Kidney capillary endothelial cell (primary cell): ENCODE data around the gene BCAS3.
A peak's percentile ranks its signal among the peaks of the same experiment; 100 is the strongest.

Source experiments
- DNase-seq: peaks from one replicate; pipeline ENCODE4 v3.0.0-alpha.2; 2018; ENCODE audit warnings: low spot score

The BCAS3 gene

GRCh38 chr17:61289408-61290385 lies 612.0 kb downstream of the BCAS3 start:
- no peak for DNase-seq

- no peak for DNase-seq
Measured at GRCh38 chr17:61291451-61292285, 614.0 kb downstream of the BCAS3 start.

GRCh38 chr17:61294286-61294685 lies 616.6 kb downstream of the BCAS3 start:
- DNase-seq, result no peak

- DNase-seq, result peak; percentile 74
Measured at GRCh38 chr17:61294777-61295176, 617.1 kb downstream of the BCAS3 start.

- DNase-seq, result no peak
Measured at GRCh38 chr17:61296058-61296457, 618.4 kb downstream of the BCAS3 start.

- no peak for DNase-seq
Measured at GRCh38 chr17:61299517-61300513, 622.2 kb downstream of the BCAS3 start.

GRCh38 chr17:61302953-61303816 lies 625.5 kb downstream of the BCAS3 start:
- no peak for DNase-seq

GRCh38 chr17:61303817-61304096 lies 626.1 kb downstream of the BCAS3 start:
- no peak for DNase-seq

GRCh38 chr17:61305024-61305423 lies 627.4 kb downstream of the BCAS3 start:
- DNase-seq, result no peak

- no peak for DNase-seq
Measured at GRCh38 chr17:61306003-61306402, 628.4 kb downstream of the BCAS3 start.

- no peak for DNase-seq
Measured at GRCh38 chr17:61307905-61308886, 630.5 kb downstream of the BCAS3 start.

GRCh38 chr17:61309362-61310256 lies 632.0 kb downstream of the BCAS3 start:
- no peak for DNase-seq

- no peak for DNase-seq
Measured at GRCh38 chr17:61310590-61310989, 632.9 kb downstream of the BCAS3 start.

GRCh38 chr17:61312406-61313295 lies 635.0 kb downstream of the BCAS3 start:
- no peak for DNase-seq

GRCh38 chr17:61313461-61314326 lies 636.0 kb downstream of the BCAS3 start:
- no peak for DNase-seq

- DNase-seq, result no peak
Measured at GRCh38 chr17:61314368-61315078, 636.9 kb downstream of the BCAS3 start.
